Stomach smooth muscle (tissue), 2 donors: ENCODE results near the gene NUP153.
"Not testable (repeated sequence)": the region's sequence is repeated elsewhere in the genome, so short reads cannot be mapped to it uniquely, and the experiment has no call there.

Experiments used
- H3K27ac ChIP-seq: one replicate; pipeline ENCODE4 v1.7.0; 2013; ENCODE audit warnings: mild to moderate bottlenecking, low read length, inconsistent platforms
- H3K27me3 ChIP-seq, 2 donors: one replicate each; pipeline ENCODE4 v1.7.0; 2013; ENCODE audit warnings: low read length in 2 of 2; ENCODE audit not compliant: insufficient read depth in 2 of 2, control insufficient read depth in 1 of 2
- H3K36me3 ChIP-seq, 2 donors: one replicate each; pipeline ENCODE4 v1.7.0; 2013; ENCODE audit warnings: low read length in 2 of 2; ENCODE audit not compliant: control insufficient read depth in 2 of 2, insufficient read depth in 2 of 2
- H3K4me1 ChIP-seq: one replicate; pipeline ENCODE4 v1.7.0; 2013; ENCODE audit warnings: low read length; ENCODE audit not compliant: control insufficient read depth, insufficient read depth
- H3K4me3 ChIP-seq, 2 donors: one replicate each; pipeline ENCODE4 v1.7.0; 2013; ENCODE audit warnings: low read length in 2 of 2
- H3K9ac ChIP-seq, 2 donors: one replicate each; pipeline ENCODE4 v1.7.0; 2013; ENCODE audit warnings: low read length in 2 of 2, mild to moderate bottlenecking in 1 of 2
- H3K9me3 ChIP-seq, 2 donors: one replicate each; pipeline ENCODE4 v1.7.0; 2013; ENCODE audit warnings: low read length in 2 of 2; ENCODE audit not compliant: control insufficient read depth in 2 of 2
- donor health status: healthy.
- donor health status: Pancreatic carcinoma.

NUP153 gene

DNA sequence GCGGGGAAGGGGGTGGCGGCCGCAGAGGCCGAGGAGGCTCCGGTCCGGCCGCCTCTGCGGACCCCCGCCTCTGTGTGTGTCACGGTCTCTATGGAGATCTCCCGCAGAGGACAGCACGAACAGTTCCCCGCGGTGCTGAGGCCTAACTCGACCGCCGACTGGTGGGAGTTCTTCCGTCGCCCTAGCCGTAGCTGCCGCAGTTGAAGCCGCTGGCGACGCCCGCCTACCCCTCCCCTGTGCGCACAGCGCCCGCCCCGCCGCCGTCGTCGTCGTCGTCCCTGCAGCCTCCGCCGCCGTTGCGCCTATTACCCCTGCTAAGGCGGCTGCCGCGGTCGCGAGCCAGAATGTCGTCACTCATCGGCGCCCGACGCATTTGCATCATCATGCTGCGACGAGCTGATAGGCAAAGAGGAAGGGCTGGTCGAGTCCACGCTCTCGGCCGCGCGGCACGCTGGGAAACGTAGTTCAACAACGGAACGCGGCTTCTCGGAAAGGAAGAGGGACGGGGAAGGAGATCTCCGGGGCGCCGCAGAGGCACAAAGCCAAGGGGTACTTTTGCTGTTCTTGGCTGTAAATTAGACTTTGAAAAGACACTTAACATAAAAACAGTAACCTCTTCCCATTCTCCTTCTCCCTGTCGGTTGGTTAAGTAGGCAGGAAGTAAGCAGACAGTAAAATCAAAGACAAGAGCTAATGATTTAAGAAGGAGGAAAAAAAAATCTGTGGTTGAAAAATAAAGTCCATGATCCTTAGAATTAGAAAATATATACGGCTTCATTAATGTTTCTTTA is at the start of gene NUP153:
Gene NUP153, minus strand, starts transcription at position 346 of the 791 bp plus-strand sequence. CDS start 538 bp downstream, outside the sequence.
- Histone ChIP-seq H3K36me3 (no peaks in the 10 kb centered on the region), H3K4me3 (peak within 1 kb of the TSS; percentile 87 to 91), H3K27ac (peak within 1 kb of the TSS; percentile 98), H3K27me3 (no peaks in the 10 kb centered on the region), H3K4me1 (peaks cover 13% of the 10 kb centered on the region), H3K9ac (peak within 1 kb of the TSS; percentile 94 to 98), H3K9me3 (no peaks in the 10 kb centered on the region)

DNA sequence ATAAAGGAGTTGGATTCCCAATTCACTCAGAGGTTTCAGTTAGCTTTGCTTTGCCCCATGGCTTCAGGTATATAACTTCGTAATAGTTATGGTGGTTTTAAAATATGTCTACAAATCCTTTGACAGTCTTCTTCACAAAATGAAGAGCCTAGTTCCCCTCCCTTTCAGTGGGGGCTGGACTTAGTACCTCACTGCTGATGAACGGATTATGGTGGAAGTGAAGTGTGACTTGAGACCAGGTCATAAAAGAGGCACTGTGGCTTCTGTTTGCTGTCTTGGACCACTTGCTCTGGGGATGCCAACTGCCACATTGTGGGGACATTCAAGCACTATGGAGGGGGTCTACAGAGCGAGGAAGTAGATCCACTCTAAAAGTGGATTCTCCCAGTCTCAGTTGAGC is 47.5 kb upstream of the NUP153 start:
- Histone ChIP-seq H3K9ac (no peak overlapping the region), H3K27ac (no peak overlapping the region), H3K36me3 (peaks cover 0 to 3% of the 10 kb centered on the region in 2 donors), H3K4me3 (no peak overlapping the region), H3K9me3 (no peaks in the 10 kb centered on the region), H3K27me3 (no peaks in the 10 kb centered on the region), H3K4me1 (no peaks in the 10 kb centered on the region)

DNA sequence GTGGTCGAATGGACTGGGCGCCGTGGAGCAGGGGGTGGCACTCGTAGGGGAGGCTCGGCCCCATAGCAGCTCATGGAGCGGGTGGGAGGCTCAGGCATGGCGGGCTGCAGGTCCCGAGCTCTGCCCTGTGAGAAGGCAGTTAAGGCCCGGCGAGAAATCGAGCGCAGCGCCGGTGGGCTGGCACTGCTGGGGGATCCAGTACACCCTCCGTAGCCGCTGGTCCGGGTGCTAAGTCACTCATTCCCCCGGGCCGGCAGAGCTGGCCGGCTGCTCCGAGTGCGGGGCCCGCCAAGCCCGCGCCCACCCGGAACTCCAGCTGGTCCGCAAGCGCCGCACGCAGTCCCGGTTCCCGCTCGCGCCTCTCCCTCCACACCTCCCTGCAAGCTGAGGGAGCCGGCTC is 38.6 kb upstream of the NUP153 start:
- not testable (repeated sequence) for H3K9ac ChIP-seq, H3K4me1 ChIP-seq, H3K27me3 ChIP-seq, H3K9me3 ChIP-seq, H3K36me3 ChIP-seq, H3K4me3 ChIP-seq, H3K27ac ChIP-seq

DNA sequence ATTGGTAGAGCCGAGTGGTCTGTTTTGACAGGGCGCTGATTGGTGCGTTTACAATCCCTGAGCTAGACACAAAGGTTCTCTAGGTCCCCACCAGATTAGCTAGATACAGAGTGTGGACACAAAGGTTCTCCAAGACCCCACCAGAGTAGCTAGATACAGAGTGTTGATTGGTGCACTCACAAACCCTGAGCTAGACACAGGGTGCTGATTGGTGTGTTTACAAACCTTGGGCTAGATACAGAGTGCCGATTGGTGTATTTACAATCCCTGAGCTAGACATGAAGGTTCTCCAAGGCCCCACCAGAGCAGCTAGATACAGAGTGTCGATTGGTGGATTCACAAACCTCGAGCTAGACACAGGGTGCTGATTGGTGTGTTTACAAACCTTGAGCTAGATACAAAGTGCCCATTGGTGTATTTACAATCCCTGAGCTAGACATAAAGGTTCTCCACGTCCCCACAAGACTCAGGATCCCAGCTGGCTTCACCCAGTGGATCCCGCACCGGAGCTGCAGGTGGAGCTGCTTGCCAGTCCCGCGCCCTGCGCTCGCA is 38.1 kb upstream of the NUP153 start:
- not testable (repeated sequence) for H3K4me1 ChIP-seq, H3K9ac ChIP-seq, H3K27me3 ChIP-seq, H3K27ac ChIP-seq, H3K36me3 ChIP-seq, H3K4me3 ChIP-seq, H3K9me3 ChIP-seq

DNA sequence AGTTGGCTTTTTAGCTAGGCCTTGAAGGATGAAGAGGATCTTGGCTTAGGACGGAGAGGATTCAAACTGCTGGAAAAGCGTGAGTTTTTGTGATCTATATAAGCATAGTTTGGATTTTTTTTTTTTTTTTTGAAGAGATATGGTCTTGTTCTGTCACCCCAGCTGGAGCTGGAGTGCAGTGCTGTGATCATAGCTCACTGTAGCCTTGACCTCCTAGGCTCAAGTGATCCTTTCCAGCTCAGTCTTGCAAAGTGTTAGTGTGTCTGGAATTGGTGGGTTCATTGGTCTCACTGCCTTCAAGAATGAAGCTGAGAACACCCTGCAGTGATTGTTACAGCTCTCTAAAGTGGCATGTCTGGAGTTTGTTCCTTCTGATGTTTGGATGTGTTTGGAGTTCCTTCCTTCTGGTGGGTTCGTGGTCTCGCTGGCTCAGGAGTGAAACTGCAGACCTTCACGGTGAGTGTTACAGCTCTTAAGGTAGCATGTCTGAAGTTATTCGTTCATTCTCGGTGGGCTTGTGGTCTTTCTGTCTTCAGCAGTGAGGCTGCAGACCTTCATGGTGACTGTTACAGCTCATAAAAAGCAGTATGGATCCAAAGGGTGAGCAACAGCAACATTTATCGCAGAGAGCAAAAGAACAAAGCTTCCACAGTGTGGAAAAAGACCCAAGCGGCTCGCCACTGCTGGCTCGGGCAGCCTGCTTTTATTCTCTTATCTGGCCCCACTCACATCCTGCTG is 37.5 kb upstream of the NUP153 start:
- no peaks in the 10 kb centered on the region for H3K36me3 ChIP-seq
- no peaks in the 10 kb centered on the region for H3K4me1 ChIP-seq
- H3K4me3 ChIP-seq: no peak overlapping the region
- no peak overlapping the region for H3K27ac ChIP-seq
- no peak overlapping the region for H3K9ac ChIP-seq
- no peaks in the 10 kb centered on the region for H3K9me3 ChIP-seq
- H3K27me3 ChIP-seq: no peaks in the 10 kb centered on the region

DNA sequence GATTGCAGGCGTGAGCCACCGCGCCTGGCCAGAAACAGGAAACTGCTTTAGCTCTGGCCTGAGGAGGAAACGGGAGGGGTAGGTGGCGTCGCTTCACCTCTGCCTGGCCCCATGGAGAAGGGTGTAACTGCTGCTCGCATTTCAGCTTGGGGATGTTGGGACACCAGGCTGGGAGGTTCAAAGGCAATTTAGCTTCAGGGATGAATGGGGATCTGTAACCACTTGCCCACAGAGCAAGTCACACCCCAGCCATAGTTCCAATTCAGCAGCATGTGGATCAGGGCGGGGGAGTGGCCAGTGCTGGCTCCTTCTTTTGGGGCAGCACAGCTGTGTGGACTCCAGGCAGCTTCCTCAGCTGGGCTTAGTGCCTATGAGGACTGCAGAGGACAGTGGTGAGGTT is 34.8 kb upstream of the NUP153 start:
- H3K27me3 ChIP-seq: no peaks in the 10 kb centered on the region
- no peak overlapping the region for H3K4me3 ChIP-seq
- H3K4me1 ChIP-seq: no peaks in the 10 kb centered on the region
- no peak overlapping the region for H3K9ac ChIP-seq
- no peaks in the 10 kb centered on the region for H3K36me3 ChIP-seq
- peaks cover 3 to 4% of the 10 kb centered on the region in 2 donors for H3K9me3 ChIP-seq
- H3K27ac ChIP-seq: no peak overlapping the region

DNA sequence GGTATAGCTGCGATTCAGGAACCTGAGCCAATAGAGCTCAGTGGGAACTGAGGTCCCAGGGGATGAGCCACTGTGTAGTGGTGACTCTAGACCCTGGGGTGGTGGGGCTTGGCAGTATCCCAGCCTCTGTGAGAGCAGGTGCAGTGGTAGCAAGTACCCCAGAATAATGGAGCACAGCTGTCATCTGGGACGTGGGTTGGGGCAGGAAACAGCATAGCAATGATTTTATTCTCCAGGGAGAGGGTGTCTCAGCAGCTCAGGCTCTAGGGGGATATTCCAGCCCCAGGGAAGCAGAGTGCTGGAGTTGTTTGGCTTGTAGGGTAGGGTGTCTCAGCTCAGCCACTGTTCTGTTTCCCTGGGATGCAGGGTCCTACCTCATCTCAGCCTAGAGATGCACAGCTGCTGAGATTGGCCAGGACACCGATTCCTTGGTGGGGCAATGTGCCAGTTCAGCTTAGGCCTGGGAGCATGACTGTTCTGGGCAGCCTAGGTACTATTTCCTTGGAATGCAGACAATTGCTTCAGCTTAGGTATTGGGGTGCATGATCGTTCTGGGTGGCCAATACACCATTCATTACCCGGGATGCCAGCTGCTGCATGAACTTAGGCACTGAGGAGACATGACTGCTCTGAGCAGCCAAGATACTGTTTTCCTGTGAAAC is 34.0 kb upstream of the NUP153 start:
- Histone ChIP-seq H3K9me3 (peaks cover 3 to 4% of the 10 kb centered on the region in 2 donors), H3K27me3 (no peaks in the 10 kb centered on the region), H3K36me3 (no peaks in the 10 kb centered on the region), H3K4me1 (no peaks in the 10 kb centered on the region), H3K4me3 (no peak overlapping the region), H3K9ac (no peak overlapping the region), H3K27ac (no peak overlapping the region)

DNA sequence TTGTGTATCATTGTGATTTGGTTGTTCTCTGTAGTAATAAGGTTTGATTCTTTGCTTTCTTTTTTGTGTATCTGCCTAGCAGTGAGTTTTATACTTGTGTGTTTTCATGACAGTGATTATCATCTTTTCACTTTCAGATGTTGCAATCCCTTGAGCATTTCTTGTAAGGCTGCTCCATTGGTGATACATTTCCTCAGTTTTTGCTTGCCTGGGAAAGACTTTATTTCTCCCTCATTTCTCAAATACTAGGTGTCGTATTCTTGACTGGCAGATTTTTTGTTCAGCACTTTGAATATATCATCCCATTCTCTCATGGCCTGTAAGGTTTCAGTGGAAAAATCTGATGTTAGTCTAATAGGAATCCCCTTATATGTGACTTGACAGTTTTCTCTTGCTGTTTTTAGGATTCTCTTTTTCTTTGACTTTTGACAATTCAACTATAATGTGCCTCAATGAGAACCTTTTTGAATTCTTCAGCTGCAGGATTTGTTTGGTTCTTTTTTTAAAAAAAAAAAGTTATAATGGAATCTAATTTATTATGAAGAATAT is 31.1 kb upstream of the NUP153 start:
- Histone ChIP-seq H3K9me3 (peaks cover 3 to 4% of the 10 kb centered on the region in 2 donors), H3K4me3 (no peak overlapping the region), H3K36me3 (no peaks in the 10 kb centered on the region), H3K4me1 (no peaks in the 10 kb centered on the region), H3K27me3 (no peaks in the 10 kb centered on the region), H3K9ac (no peak overlapping the region), H3K27ac (no peak overlapping the region)

DNA sequence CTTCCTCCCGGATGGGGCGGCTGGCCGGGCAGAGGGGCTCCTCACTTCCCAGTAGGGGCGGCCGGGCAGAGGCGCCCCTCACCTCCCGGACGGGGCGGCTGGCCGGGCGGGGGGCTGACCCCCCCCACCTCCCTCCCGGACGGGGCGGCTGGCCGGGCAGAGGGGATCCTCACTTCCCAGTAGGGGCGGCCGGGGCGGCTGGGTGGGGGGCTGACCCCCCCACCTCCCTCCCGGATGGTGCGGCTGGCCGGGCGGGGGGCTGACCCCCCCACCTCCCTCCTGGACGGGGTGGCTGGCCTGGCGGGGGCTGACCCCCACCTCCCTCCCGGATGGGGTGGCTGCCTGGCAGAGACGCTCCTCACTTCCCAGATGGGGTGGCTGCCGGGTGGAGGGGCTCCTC is 28.6 kb upstream of the NUP153 start:
- H3K27ac ChIP-seq, H3K27me3 ChIP-seq, H3K9me3 ChIP-seq, H3K9ac ChIP-seq, H3K4me3 ChIP-seq, H3K4me1 ChIP-seq, H3K36me3 ChIP-seq: not testable (repeated sequence)

DNA sequence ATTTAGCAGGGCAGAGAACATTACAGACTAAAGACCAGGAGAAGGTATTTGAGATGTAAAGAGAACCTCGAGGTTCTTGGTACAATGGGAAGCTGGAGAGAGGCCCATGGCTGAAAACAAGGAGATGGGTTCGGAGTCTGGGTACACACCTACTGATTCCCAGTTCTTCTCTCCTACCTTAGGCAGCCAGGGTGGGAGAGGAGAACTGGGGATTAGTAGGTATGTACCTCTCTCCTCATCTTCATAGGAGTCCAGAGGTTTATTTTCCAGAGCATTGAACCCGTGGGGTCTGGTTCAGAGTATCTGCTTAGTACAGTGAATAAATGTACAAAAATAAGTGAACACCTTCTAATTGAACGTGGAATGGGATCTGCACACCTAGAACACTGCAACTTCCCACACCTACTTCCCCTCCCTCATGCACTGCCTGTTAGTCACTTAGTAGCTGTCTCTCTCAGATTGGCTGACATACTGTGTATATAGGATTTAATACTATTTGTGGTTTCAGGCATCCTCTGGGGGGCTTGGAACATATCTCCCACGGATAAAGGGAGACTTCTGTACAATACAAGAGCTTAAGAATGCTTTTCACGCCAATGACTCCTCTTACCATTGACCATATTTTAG is 23.5 kb upstream of the NUP153 start:
- H3K9me3 ChIP-seq: no peaks in the 10 kb centered on the region
- no peaks in the 10 kb centered on the region for H3K4me1 ChIP-seq
- no peaks in the 10 kb centered on the region for H3K27me3 ChIP-seq
- no peak overlapping the region for H3K9ac ChIP-seq
- no peak overlapping the region for H3K27ac ChIP-seq
- H3K4me3 ChIP-seq: no peak overlapping the region
- no peaks in the 10 kb centered on the region for H3K36me3 ChIP-seq
